Measurements from ENCODE around the gene UTF1. TPM values are rescaled to one million over a fixed set of nuclear protein-coding genes. Genes with fewer than 3 reads are reported as not detected.

UTF1 gene
- total and polyA plus RNA-seq, 9 of the 15 experiments (the other 6 are each of a cell fraction or from before 2014, with no cell fraction given): 0.35 to 0.46 TPM; not detected in 7

GRCh38 chr10:133278577-133279265, 48.7 kb downstream of the UTF1 start (continued):
- TF ChIP-seq SIRT6 (IDR thresholded peaks at IDR 0.05; ENCODE audit: low read depth, low read length) (no peak), SNRNP70 (optimal IDR thresholded peaks at IDR 0.05; ENCODE audit: low read depth, low read length) (no peak), SMARCA4 (IDR thresholded peaks at IDR 0.05) (peak; percentile 63; the same call in 1 of the 2 replicates), POLR2G (IDR thresholded peaks at IDR 0.05; ENCODE audit: low read depth, low read length) (peak; percentile 71), SAFB (IDR thresholded peaks at IDR 0.05; ENCODE audit: borderline replicate concordance, low read depth, low read length) (peak; percentile 16; the same call in 1 of the 2 replicates), RBBP5 (IDR thresholded peaks at IDR 0.05; ENCODE audit: borderline replicate concordance, insufficient read depth, low read length, poor library complexity, severe bottlenecking) (peak; percentile 43), TRIM28 (IDR thresholded peaks at IDR 0.05) (peak; percentile 44; the same call in 1 of the 2 replicates), NFIC (IDR thresholded peaks at IDR 0.05) (no peak), FOSL1 (tag; conservative IDR thresholded peaks at IDR 0.05) (peak; percentile 52; the same call in 1 of the 2 replicates), TEAD1 (CRISPR knock-in tag; IDR thresholded peaks at IDR 0.05) (peak in 1 of 2 experiments; percentile 10; a peak in 1 of 4 replicates), HNRNPUL1 (IDR thresholded peaks at IDR 0.05; ENCODE audit: low read length) (no peak)

All from K562 (cell line).